K562 (cell line): ENCODE results near the gene PRDX2. TPM values are rescaled to one million over a fixed set of nuclear protein-coding genes. Genes with fewer than 3 reads are reported as not detected.
A peak's percentile ranks its signal among the peaks of the same experiment; 100 is the strongest.

ENCODE experiments used
- ARID4B ChIP-seq: sonication (generic); formaldehyde crosslinking; IDR thresholded peaks from 2 replicates; pipeline ENCODE4 v1.8.0; 2022; ENCODE audit warnings: mild to moderate bottlenecking, missing genetic modification reagents
- KAT7 ChIP-seq: sonication (generic); formaldehyde crosslinking; IDR thresholded peaks from 2 replicates; pipeline ENCODE4 v1.8.0; 2022; ENCODE audit warnings: missing genetic modification reagents, mild to moderate bottlenecking, borderline replicate concordance
- ZBTB9 ChIP-seq: fragments of 450-650 bp; formaldehyde crosslinking; IDR thresholded peaks from 2 replicates; pipeline ENCODE4 v1.4.0; 2020; ENCODE audit warnings: mild to moderate bottlenecking, moderate library complexity
- ZNF318 ChIP-seq, 2 experiments: fragments of 450-650 bp; IDR thresholded peaks; 2 replicates each; pipeline ENCODE4 v1.6.1; 2016; ENCODE audit warnings: mild to moderate bottlenecking in 2 of 2, borderline replicate concordance in 1 of 2, low read depth in 1 of 2, moderate library complexity in 1 of 2
- ZNF57 ChIP-seq: fragments of 450-650 bp; formaldehyde crosslinking; IDR thresholded peaks from 2 replicates; pipeline ENCODE4 v1.4.0; 2020; ENCODE audit warnings: mild to moderate bottlenecking, moderate library complexity
- ZNF583 ChIP-seq: fragments of 250-450 bp; sonication (Bioruptor Pico); IDR thresholded peaks from 2 replicates; pipeline ENCODE4 v1.4.0; 2020
- polyA plus RNA-seq, 8 experiments: library from polyadenylated mRNA; depleted of rRNA in 4 of 8; stranded (reverse) in 5 of 8; unstranded in 3 of 8; fragments of >200 nt; fragmentation: Nextera tagmentation in 2 of 8; fragmentation: Illumina TruSeq in 1 of 8; extraction: Ambion mirVana in 2 of 8; extraction: Trizol in 1 of 8; gene quantifications; 2 replicates each; pipeline versions ENCODE4 v1.2.1 to v1.2.3, GENCODE V29; 2011 to 2014; ENCODE audit warnings: inconsistent platforms in 1 of 8, missing spikeins in 1 of 8
- total RNA-seq, 7 experiments: library from RNA; depleted of rRNA in 6 of 7; stranded (reverse); fragments of >200 nt in 6 of 7; fragmentation: Illumina TruSeq in 2 of 7; extraction: Trizol in 2 of 7; gene quantifications; 2 replicates each; pipeline versions ENCODE4 v1.2.1 to v1.2.3, GENCODE V29; 2011 to 2021; ENCODE audit warnings: low replicate concordance in 1 of 7
- TF ChIP-seq, protein P1 (sequence below), 2 experiments: fragments of 450-650 bp; conservative IDR thresholded peaks; 2 replicates each; pipeline ENCODE4 v1.6.1; 2017; ENCODE audit warnings: mild to moderate bottlenecking in 2 of 2, moderate library complexity in 2 of 2
- TF ChIP-seq, protein P2 (sequence below): fragments of 450-650 bp; IDR thresholded peaks from 2 replicates; pipeline ENCODE4 v1.6.1; 2016

Gene PRDX2
- total and polyA plus RNA-seq, 9 of the 15 experiments (the other 6 are each of a cell fraction or from before 2014, with no cell fraction given), result 206 to 1,183 (median 415) TPM

- TF ChIP-seq ARID4B (CRISPR knock-in tag), result no peak
- no peak for TF ChIP-seq ZNF318 (IDR thresholded peaks at IDR 0.05; ENCODE audit: borderline replicate concordance in 1 of 2, low read depth in 1 of 2)
- TF ChIP-seq, protein P1, sequence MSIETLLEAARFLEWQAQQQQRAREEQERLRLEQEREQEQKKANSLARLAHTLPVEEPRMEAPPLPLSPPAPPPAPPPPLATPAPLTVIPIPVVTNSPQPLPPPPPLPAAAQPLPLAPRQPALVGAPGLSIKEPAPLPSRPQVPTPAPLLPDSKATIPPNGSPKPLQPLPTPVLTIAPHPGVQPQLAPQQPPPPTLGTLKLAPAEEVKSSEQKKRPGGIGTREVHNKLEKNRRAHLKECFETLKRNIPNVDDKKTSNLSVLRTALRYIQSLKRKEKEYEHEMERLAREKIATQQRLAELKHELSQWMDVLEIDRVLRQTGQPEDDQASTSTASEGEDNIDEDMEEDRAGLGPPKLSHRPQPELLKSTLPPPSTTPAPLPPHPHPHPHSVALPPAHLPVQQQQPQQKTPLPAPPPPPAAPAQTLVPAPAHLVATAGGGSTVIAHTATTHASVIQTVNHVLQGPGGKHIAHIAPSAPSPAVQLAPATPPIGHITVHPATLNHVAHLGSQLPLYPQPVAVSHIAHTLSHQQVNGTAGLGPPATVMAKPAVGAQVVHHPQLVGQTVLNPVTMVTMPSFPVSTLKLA (conservative IDR thresholded peaks at IDR 0.05), result 0 out of 4 replicates have a peak, but pooled peaks of 1 of the 2 experiments have one; percentile 7
- TF ChIP-seq KAT7 (CRISPR knock-in tag), result no peak
- 0 out of 2 replicates have a peak, but pooled peaks have one; percentile 17 for TF ChIP-seq ZBTB9 (CRISPR knock-in tag)
- TF ChIP-seq, protein P2, sequence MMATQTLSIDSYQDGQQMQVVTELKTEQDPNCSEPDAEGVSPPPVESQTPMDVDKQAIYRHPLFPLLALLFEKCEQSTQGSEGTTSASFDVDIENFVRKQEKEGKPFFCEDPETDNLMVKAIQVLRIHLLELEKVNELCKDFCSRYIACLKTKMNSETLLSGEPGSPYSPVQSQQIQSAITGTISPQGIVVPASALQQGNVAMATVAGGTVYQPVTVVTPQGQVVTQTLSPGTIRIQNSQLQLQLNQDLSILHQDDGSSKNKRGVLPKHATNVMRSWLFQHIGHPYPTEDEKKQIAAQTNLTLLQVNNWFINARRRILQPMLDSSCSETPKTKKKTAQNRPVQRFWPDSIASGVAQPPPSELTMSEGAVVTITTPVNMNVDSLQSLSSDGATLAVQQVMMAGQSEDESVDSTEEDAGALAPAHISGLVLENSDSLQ, result peak; percentile 51
- TF ChIP-seq ZNF583, result no peak
- TF ChIP-seq ZNF57 (CRISPR knock-in tag), result no peak
Observed at GRCh38 chr19:12779162-12779993, 22.2 kb downstream of the PRDX2 start (continued).
